Measurements from ENCODE around the gene TMEM108.

DNA sequence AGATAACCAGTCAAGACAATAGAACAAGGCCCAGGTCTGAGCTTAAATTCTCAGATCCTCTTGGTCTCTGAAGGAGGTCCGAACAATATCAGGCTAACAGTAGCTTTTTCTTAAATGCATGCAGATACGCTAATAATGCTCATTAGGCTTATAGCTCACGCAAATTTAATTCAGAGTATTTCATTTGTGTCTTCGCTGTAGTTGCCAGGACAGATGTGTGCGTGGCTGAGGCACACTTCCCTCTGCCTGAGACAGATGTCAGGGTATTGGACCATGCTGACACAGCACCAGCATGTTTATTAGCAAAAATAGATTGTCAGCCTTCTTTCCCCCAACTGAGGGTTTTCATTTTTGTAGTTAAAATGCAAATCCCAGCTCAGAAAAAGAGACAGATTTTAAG is 258.8 kb downstream of the TMEM108 start:
- TF ChIP-seq, protein P1, sequence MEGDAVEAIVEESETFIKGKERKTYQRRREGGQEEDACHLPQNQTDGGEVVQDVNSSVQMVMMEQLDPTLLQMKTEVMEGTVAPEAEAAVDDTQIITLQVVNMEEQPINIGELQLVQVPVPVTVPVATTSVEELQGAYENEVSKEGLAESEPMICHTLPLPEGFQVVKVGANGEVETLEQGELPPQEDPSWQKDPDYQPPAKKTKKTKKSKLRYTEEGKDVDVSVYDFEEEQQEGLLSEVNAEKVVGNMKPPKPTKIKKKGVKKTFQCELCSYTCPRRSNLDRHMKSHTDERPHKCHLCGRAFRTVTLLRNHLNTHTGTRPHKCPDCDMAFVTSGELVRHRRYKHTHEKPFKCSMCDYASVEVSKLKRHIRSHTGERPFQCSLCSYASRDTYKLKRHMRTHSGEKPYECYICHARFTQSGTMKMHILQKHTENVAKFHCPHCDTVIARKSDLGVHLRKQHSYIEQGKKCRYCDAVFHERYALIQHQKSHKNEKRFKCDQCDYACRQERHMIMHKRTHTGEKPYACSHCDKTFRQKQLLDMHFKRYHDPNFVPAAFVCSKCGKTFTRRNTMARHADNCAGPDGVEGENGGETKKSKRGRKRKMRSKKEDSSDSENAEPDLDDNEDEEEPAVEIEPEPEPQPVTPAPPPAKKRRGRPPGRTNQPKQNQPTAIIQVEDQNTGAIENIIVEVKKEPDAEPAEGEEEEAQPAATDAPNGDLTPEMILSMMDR (IDR thresholded peaks at IDR 0.05), result no peak
- TF ChIP-seq POLR2AphosphoS5 (IDR thresholded peaks at IDR 0.05), result no peak
- TF ChIP-seq POLR2A (IDR thresholded peaks at IDR 0.05), result no peak
- no peak for TF ChIP-seq EP300 (IDR thresholded peaks at IDR 0.05)

All from suprapubic skin (tissue), 4 donors.